ENCODE data around the gene MIPEP. TPM values are rescaled to one million over a fixed set of nuclear protein-coding genes. Genes with fewer than 3 reads are reported as not detected.

The MIPEP gene
- total and polyA plus RNA-seq, 2 donors (not counting 1 experiment from before 2014, with no cell fraction given): 90.0 to 92.5 TPM

- H3K27ac ChIP-seq (ENCODE audit: insufficient read depth, low read length): peak overlapping the region; percentile 93
- H3K79me2 ChIP-seq (ENCODE audit: control insufficient read depth, insufficient read depth, low read length): no peaks in the 10 kb centered on the region
- H3K4me2 ChIP-seq (ENCODE audit: extremely low read depth, insufficient read depth, low read length): peak overlapping the region; percentile 29
- no peak overlapping the region for H3K4me3 ChIP-seq (replicated peaks in 1 of 4; ENCODE audit: control extremely low read depth in 1 of 4, insufficient read depth in 1 of 4, low read depth in 3 of 4, low read length in 4 of 4)
- no peaks in the 10 kb centered on the region for H3K9me3 ChIP-seq (ENCODE audit: control insufficient read depth, insufficient read depth, low read depth, low read length)
- peaks cover 43% of the 10 kb centered on the region for H3K4me1 ChIP-seq (ENCODE audit: control insufficient read depth, extremely low read depth, insufficient read depth, low read length)
- H3K9ac ChIP-seq (ENCODE audit: insufficient read depth, low read length): peak overlapping the region; percentile 25
- H2AFZ ChIP-seq (ENCODE audit: low read length): no peak overlapping the region
- no peak for DNase-seq (ENCODE audit: low read depth in 2 of 2)
- H3K27me3 ChIP-seq (ENCODE audit: control insufficient read depth, insufficient read depth, low read length): no peaks in the 10 kb centered on the region
- TF ChIP-seq, protein P1, sequence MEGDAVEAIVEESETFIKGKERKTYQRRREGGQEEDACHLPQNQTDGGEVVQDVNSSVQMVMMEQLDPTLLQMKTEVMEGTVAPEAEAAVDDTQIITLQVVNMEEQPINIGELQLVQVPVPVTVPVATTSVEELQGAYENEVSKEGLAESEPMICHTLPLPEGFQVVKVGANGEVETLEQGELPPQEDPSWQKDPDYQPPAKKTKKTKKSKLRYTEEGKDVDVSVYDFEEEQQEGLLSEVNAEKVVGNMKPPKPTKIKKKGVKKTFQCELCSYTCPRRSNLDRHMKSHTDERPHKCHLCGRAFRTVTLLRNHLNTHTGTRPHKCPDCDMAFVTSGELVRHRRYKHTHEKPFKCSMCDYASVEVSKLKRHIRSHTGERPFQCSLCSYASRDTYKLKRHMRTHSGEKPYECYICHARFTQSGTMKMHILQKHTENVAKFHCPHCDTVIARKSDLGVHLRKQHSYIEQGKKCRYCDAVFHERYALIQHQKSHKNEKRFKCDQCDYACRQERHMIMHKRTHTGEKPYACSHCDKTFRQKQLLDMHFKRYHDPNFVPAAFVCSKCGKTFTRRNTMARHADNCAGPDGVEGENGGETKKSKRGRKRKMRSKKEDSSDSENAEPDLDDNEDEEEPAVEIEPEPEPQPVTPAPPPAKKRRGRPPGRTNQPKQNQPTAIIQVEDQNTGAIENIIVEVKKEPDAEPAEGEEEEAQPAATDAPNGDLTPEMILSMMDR (conservative IDR thresholded peaks at IDR 0.05 in 1 of 2, IDR thresholded peaks at IDR 0.05 in 1 of 2; ENCODE audit: low read depth in 1 of 2, low read length in 2 of 2): no peak
- TF ChIP-seq EZH2 (IDR thresholded peaks at IDR 0.05; ENCODE audit: low read length, missing control alignments): no peak
- H3K36me3 ChIP-seq (ENCODE audit: control insufficient read depth, insufficient read depth, low read length): peaks cover 1% of the 10 kb centered on the region
- no peaks in the 10 kb centered on the region for H4K20me1 ChIP-seq (ENCODE audit: control insufficient read depth, extremely low read depth, insufficient read depth, low read length)
Measured at GRCh38 chr13:23793711-23794110, 95.5 kb downstream of the MIPEP start.

- H3K4me3 ChIP-seq (replicated peaks in 1 of 4; ENCODE audit: control extremely low read depth in 1 of 4, insufficient read depth in 1 of 4, low read depth in 3 of 4, low read length in 4 of 4): no peak overlapping the region
- no peaks in the 10 kb centered on the region for H3K9me3 ChIP-seq (ENCODE audit: control insufficient read depth, insufficient read depth, low read depth, low read length)
- peak overlapping the region; percentile 42 for H3K27ac ChIP-seq (ENCODE audit: insufficient read depth, low read length)
- H3K79me2 ChIP-seq (ENCODE audit: control insufficient read depth, insufficient read depth, low read length): no peaks in the 10 kb centered on the region
- no peaks in the 10 kb centered on the region for H3K36me3 ChIP-seq (ENCODE audit: control insufficient read depth, insufficient read depth, low read length)
- no peak overlapping the region for H3K4me2 ChIP-seq (ENCODE audit: extremely low read depth, insufficient read depth, low read length)
- peaks cover 43% of the 10 kb centered on the region for H3K4me1 ChIP-seq (ENCODE audit: control insufficient read depth, extremely low read depth, insufficient read depth, low read length)
- H4K20me1 ChIP-seq (ENCODE audit: control insufficient read depth, extremely low read depth, insufficient read depth, low read length): no peaks in the 10 kb centered on the region
- no peak overlapping the region for H2AFZ ChIP-seq (ENCODE audit: low read length)
- H3K9ac ChIP-seq (ENCODE audit: insufficient read depth, low read length): no peak overlapping the region
- DNase-seq (ENCODE audit: low read depth in 2 of 2): peak in 1 of 2 donors; percentile 29
- TF ChIP-seq EZH2 (IDR thresholded peaks at IDR 0.05; ENCODE audit: low read length, missing control alignments): no peak
- TF ChIP-seq, protein P1 (conservative IDR thresholded peaks at IDR 0.05 in 1 of 2, IDR thresholded peaks at IDR 0.05 in 1 of 2; ENCODE audit: low read depth in 1 of 2, low read length in 2 of 2): no peak
- no peaks in the 10 kb centered on the region for H3K27me3 ChIP-seq (ENCODE audit: control insufficient read depth, insufficient read depth, low read length)
Measured at GRCh38 chr13:23792680-23793079, 96.5 kb downstream of the MIPEP start.

- H2AFZ ChIP-seq (ENCODE audit: low read length): no peak overlapping the region
- no peaks in the 10 kb centered on the region for H4K20me1 ChIP-seq (ENCODE audit: control insufficient read depth, extremely low read depth, insufficient read depth, low read length)
- peak overlapping the region; percentile 34 for H3K9ac ChIP-seq (ENCODE audit: insufficient read depth, low read length)
- peak overlapping the region; percentile 18 for H3K4me2 ChIP-seq (ENCODE audit: extremely low read depth, insufficient read depth, low read length)
- peaks cover 40% of the 10 kb centered on the region for H3K4me1 ChIP-seq (ENCODE audit: control insufficient read depth, extremely low read depth, insufficient read depth, low read length)
- no peaks in the 10 kb centered on the region for H3K36me3 ChIP-seq (ENCODE audit: control insufficient read depth, insufficient read depth, low read length)
- H3K4me3 ChIP-seq (replicated peaks in 1 of 4; ENCODE audit: control extremely low read depth in 1 of 4, insufficient read depth in 1 of 4, low read depth in 3 of 4, low read length in 4 of 4): no peak overlapping the region
- no peaks in the 10 kb centered on the region for H3K9me3 ChIP-seq (ENCODE audit: control insufficient read depth, insufficient read depth, low read depth, low read length)
- H3K27ac ChIP-seq (ENCODE audit: insufficient read depth, low read length): peak overlapping the region; percentile 89
- no peak for TF ChIP-seq EZH2 (IDR thresholded peaks at IDR 0.05; ENCODE audit: low read length, missing control alignments)
- TF ChIP-seq, protein P1 (conservative IDR thresholded peaks at IDR 0.05 in 1 of 2, IDR thresholded peaks at IDR 0.05 in 1 of 2; ENCODE audit: low read depth in 1 of 2, low read length in 2 of 2): no peak
- peak; percentile 85 to 96 for DNase-seq (ENCODE audit: low read depth in 2 of 2)
- H3K79me2 ChIP-seq (ENCODE audit: control insufficient read depth, insufficient read depth, low read length): no peaks in the 10 kb centered on the region
- H3K27me3 ChIP-seq (ENCODE audit: control insufficient read depth, insufficient read depth, low read length): no peaks in the 10 kb centered on the region
Measured at GRCh38 chr13:23790577-23791170, 98.5 kb downstream of the MIPEP start.
